Measurements from ENCODE around the gene CFAP57.

Gene CFAP57

DNA sequence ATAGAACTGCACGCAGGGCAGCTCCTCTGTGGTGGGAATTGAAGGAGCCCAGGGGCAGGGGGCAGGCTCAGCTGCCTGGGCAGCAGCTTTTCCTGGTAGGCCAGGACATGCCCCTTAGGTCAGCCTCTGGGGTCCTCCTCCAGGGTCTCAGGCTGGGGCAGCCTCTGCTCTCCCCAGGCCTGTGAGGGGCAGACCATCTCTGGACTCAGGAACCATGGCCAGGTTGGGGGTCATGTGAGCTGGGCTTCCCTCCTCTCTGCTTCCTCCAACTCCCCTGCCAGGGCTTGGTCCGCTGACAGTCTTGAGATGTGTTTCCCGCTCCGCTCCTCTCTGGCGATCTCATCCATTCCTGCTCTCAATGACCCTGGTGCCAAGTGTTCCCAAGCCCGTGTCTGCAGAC lies 107.5 kb downstream of the CFAP57 start:
- DNase-seq: no peak

DNA sequence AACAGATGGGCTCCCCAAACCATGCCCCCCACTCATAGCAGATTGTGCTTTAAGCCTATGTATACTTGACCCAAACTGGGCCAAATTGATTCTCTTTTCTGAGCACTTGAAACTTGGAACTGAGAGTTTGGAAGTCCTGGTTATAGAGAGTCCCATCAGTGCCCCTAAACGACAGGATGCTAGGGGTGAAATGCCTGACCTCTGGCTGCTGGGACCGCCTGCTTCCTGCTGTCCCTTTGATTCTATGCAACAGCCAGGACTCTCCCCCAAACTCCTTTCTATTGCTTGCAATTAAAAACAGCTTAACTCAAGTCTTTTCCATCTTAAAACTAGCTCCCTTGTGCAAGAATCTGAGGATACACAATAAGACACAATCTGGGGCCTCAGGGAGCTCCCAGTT lies 108.6 kb downstream of the CFAP57 start:
- DNase-seq: no peak

DNA sequence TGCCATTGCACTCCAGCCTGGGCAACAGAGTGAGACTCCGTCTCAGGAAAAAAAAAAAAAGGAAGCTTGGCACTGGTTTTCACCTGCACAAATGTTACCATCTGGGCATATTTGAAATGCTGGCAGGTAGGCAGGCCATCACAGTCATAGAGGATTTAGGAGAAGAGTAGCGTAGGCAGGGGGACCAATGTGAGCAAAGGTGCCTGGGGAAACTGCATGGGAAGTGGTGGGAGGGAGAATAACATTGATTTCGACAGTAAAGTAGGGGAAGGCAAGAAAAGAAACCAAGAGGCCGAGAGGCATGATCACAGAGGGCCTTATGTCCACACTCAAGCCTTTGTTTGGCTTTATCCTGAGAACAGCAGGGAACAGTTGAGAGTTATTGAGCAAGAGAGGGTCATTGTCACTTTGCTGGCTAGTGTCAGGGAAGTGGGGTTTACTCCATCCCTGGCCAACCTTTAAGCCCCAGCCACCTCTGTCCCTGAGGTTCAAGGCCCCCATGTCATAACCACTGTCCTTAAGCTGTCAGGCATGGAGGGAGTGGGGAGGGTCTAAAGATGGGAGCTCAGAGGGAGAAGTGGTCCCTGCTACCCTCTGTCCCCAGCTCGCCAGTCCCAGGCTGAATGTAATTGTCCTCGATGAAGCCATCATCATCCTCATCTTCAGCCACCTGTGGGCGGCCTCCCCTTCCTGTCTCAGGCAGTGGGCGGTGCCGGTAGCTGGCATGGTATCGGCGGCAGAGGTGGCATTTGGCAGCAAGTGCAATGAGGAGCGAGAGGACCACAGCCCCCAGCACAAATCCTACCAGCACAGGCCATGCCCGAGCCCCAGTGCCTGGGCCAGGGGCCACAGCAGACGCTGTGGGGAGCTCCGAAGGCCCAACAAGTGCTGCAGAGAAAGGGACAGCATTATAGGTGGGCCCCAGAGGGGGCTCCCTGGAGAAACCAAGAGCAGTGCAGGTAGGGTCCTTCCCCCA lies 110.4 kb downstream of the CFAP57 start:
- no peak for DNase-seq

DNA sequence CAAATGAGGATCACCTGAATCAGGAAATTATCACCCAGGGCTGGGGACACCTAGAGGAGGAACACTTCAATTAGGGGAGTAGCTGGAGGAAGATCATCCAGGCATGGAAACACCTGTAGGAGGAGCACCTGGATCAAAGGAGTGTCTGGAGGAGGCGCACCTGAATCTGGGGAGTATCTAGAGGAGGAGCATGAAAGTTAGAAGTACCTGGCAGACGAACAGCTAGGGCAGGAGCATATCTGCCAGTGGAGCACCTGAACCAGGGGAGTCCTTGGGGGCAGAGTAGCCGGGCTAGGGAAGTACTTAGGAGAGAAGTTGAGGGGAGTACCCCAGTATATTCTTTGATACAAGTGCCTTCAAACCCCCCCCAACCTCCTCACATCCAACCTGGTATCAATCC lies 111.9 kb downstream of the CFAP57 start:
- DNase-seq: no peak

DNA sequence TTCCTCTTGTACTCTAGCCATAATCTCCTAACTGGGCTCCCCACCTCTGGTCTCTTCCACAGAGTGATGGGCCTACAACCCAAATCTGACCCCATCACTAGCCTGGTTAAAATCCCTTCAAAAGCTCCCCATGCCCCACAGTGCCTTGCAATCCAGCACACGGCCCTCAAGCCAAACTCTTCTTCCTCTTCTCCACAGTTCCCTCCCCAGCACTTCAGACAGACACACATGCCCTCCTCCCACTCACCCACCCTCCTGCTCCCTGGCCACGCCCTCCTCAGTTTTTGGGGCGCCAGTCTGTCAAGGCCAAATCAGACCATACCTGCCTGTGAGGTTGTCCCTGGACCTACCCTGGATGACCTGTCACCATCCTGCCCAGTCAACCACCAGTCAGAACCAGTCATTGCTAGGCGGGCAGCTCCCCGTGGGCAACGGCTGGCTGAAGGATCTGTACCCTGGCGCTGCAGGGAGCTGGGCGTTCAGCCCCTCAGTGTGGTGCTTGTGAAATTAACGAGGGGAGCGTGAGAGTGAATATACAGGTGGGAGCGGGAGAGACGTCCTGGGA lies 112.5 kb downstream of the CFAP57 start:
- DNase-seq: no peak

DNA sequence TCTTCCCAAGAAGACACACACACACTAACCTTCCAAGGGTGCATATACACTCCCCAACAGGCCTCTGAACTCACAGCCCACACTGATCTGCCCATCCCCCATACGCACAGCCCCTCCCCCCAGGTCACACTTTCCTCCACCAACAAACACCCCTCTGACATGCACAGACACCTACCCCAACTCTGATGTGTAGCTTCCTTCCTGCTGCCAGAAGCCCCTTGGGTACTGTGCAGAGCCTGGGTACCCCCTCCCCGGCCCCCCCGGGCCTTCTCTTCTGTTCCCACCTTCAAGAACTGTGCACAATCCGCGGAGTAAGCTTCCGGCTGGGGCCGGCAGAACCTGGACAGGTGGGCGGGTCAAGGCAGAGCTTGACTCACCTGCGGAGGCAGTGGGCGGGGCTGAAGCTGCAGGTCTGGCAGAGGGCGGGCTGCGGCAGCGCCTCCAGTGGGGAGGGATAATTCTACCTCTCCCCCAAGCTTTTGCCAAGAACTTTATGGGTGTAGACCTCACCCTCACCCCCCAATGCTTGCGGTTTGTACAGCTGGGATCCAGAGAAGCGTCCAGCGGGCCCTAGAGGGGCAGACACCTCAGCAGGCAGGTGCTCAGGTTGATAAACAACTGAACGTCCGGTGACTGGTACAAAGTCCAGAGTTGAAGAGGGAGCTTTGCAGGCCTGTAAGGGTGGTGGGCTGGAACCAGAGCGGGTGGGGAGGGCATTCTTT lies 113.3 kb downstream of the CFAP57 start, which contains the start of gene C1orf210:
TSS of gene C1orf210 (minus strand) at position 313 of the 722 bp plus-strand sequence. CDS start 2,311 bp downstream, outside the sequence.
- DNase-seq: no peak

DNA sequence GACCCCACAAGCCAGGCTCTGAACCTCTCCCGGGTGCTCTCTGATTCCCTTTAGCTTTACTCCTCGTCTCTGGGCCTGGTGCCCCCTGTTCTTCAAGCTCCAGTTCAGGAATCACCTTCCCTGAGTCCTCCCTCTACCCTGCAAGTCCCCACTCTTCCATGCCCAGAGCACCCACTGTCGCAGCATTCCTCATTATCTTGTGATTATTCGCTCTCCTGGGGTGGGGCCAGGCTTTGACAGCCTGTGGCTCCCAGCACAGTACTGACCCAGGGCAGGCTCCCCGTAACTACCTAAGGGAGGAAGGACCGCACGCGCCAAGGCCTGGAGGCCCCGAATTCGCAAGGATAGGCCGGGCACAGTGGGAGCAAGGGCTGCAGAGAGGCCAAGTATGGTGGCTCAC lies 114.0 kb downstream of the CFAP57 start:
- no peak for DNase-seq

DNA sequence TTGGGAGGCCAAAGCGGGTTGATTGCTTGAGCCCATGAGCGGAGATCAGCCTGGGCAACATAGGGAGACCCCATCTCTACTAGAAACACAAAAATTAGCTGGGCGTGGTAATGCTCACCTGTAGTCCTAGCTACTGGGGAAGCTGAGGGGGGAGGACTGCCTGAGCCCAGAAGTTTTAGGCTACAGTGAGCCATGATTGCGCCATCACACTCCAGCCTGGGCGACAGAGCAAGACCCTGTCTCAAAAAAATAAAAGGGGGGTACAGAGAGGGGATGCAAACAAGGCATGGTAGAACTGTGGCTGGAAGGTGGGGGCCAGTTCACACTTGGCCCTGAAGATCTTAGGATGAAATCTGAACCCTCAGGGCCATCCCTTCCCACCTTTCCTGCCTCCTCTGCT lies 114.4 kb downstream of the CFAP57 start:
- no peak for DNase-seq

DNA sequence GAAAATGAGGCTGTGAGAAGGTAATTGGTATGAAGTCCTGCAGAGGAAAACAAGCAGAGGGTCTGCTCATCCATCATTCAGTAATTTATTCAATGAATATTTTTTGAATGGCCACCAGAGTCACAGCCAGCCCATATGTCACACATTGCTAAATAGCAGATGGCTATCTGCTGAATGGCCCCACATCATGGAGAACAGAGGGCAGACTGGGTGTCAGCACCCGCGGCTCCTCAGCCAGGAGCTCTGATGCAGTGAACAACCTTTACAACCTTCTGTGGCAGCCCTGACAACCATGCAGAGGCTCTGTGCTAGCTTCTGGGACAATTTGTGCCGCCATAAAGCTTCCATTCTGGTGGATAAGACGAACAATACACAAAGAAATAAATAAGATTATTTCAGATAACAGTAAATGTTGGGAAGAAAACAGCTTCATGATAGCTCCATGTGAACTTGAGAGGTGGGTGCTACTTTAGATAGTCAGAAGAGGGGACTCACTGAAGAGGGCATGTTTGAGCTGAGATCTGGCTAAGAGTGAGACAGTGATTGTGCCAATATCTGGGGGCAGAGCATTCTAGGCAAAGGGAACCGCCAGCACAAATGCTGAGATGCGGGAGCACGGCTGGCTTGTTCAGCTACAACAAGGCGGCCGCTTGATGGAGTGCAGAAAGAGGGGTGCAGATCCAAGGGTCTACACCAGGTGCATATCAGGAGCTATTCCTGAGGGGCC lies 116.1 kb downstream of the CFAP57 start:
- DNase-seq: no peak

DNA sequence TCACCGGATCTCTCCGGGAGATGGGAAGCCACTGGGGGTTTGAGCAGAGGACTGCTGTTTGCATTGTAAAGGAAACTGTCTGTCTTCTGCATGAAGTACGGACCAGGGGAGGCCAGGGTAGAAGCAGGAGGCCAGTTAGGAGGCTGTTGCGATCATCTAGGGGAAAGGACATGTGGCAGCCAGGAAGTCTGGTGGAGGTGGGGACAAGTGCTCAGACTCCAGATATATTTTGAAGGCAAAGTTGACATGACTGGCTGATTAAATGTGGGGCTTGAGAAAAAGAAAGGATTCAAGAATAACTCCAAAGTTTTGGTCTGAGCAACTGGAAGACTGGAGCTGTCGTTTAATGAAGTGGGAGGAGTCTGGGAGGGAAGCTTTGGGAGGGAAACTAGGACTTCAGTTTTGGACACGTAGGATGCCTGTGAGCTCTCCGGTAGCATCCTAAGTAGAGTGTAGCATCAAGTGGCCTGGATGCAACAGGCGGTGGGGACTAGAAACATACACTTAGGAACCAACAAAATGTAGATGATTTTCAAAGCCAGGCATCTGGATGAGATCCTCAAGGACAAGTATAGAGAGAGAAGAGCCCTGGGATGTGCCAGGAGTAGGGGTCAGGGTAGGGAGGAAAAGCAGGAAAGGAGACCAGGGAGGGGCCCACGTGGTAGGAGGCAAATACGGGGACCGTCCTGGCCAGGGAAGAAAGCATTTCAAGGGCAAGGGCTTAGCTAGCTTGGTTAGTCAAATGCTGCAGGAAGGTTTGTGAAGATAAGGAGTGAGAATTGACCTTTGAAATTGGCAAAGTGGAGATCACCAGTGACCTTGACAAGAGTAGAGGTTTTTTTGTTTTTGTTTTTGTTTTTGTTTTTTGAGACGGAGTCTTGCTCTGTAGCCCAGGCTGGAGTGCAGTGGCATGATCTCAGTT lies 116.9 kb downstream of the CFAP57 start:
- no peak for DNase-seq

DNA sequence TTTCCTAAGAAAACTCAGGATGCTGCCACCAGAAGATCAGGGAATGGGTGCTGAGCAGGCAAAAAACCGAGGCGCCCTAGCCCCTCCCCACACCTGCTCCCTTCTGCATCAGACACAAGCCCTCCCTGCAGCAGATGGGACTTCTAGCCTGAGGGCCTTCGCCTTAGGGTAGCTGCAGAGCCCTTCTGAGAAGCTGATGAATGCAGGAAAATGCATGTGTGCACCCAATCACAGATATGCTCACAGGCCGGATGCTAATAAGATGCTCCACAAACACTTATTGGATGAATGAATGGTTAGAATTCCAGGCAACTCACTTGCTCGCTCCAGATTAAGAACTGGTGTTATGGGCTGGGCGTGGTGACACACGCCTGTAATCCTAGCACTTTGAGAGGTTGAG lies 120.1 kb downstream of the CFAP57 start:
- DNase-seq: no peak

DNA sequence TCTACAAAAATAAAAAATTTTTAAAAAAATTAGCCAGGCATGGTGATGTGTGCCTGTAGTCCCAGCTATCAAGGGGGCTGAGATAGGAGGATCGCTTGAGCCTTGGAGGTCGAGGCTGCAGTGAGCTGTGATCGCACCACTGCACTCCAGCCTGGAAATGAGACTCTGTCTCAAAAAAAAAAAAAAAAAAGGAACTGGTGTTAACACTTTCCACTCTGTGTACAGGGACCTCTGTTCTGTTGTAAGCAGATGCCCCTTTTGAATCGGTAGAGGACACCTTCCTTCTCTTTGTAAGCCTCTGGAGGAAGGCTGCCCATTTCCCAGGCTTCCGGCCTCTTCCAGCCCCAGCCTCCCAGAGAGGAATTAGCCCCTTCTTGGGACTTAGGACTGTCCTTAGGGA lies 120.5 kb downstream of the CFAP57 start:
- no peak for DNase-seq

DNA sequence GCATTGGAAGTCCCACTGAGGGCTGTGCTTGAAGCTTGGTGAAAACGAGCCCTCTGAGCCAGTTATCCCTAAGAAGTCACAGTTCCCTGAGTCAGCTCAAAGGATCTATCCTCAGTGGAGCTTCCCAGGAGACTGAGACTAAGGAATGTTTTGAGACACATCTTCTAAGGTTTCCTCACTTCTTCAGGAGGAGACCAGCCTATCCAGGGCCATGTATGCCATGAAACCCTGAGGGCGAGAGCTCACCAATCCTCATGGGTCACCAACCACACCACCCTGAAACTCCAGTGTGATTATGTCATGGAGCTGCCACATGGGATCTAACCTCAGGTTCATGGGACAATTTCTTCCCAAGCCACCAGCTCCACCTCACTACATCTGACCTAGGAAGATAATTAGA lies 121.0 kb downstream of the CFAP57 start:
- DNase-seq: no peak

DNA sequence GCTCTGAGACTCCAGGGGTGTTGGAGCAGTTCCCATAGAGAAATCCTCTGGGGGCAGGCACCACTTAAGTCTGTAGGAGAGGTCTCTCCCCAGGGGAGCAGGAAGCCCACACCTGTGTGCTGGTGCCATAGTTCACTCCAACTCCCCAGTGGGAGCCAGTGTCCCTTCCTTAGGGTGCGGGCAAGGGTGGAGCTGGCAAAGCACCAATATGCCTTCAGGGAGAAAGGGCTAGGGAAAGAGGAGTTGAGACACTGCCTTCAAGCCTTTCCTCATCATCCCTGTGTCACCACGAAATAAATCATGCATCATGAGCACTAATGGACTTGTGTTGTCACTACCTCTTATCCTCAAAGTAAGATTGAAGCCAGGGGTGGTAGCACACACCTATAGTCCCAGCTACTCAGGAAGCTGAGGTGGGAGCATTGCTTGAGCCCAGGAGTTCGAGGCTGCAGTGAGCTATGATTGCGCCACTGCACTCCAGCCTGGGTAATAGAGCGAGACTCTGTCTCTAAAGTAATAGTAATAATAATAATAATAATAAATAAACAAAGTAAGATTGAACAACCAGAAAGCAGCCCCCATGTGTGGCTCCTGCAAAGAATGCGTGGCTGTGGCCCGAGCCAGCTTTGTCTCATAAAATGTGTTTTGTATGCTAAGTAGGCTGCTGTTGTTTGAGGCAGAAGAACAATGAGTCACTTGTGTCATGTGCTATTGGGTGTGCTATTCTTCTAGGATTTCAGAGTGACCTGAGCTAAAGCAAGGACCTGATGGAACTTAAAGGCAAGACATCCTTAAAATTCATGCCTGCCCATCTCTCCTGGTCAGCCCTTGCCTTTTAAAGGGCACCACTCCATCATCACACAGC lies 122.0 kb downstream of the CFAP57 start:
- DNase-seq: no peak

DNA sequence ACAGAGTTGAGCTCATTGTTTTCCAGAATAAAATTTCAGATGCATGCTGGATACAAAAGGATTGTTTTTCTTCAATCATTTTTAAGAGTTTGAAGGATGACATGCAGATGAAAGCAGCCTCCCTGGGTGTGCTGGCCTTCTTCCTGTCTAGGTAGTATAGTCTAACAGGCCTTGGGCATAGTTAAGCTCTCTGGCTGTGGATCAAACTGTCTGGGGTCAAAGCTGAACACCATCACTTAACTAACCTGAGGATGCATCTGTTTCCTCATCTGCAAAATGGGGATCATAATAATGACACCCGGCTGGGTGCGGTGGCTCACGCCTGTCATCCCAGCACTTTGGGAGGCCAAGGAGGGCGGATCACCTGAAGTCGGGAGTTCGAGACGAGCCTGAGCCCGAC lies 122.6 kb downstream of the CFAP57 start:
- DNase-seq: no peak

DNA sequence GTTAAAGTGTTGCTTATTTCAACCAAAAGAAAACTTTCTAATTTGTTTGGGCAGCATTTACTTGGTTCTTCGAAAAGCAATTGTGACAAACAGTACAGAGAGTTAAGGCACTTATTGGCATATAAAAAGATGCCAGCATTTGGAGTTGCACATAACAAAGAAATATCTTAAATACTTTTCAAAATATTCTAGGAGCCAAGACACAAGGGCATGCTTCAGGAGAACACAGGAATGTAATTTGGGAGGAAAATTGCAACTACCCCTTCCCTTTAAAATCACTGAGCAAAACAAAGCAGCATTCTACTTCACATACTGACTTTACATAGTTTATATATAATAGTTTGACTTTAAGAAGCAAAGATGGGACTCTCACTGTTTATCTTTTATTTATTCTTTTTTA lies 124.1 kb downstream of the CFAP57 start:
- no peak for DNase-seq

DNA sequence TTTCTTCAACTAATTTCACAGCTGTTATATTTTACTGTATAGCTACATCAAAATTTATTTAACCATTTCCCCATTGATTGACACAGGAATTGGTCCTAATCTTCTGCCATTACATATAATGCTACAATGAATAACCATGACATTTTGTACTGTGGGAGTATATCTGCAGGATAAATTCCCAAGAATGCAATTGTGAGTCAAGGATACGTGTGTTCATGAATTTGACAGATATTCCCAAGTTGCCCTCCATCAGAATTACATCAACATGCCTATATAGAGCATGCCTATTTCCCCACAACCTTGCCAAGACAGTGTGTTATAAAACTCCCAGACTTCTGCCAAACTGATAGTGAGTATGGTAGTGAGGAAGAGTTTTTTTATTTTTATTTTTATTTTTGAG lies 125.9 kb downstream of the CFAP57 start:
- no peak for DNase-seq

DNA sequence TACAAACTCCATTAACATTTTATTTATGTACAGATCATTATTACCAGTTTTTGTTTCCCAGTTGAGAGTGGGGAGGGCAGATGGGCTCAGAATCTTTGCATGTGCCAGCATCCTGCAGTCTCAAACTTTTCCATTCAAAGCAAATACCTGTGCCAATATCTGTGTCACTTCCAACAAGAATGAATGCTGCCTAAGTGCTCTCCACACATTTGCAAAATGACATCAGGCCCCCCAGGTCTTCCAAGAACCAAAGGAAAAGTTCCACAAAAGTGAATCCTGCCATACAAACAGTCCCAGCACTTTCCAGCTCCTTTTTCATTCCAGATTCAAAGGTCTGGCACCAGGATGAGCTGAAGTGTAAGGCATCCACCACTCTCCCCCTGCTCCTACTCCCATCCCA lies 127.0 kb downstream of the CFAP57 start:
- DNase-seq: no peak

DNA sequence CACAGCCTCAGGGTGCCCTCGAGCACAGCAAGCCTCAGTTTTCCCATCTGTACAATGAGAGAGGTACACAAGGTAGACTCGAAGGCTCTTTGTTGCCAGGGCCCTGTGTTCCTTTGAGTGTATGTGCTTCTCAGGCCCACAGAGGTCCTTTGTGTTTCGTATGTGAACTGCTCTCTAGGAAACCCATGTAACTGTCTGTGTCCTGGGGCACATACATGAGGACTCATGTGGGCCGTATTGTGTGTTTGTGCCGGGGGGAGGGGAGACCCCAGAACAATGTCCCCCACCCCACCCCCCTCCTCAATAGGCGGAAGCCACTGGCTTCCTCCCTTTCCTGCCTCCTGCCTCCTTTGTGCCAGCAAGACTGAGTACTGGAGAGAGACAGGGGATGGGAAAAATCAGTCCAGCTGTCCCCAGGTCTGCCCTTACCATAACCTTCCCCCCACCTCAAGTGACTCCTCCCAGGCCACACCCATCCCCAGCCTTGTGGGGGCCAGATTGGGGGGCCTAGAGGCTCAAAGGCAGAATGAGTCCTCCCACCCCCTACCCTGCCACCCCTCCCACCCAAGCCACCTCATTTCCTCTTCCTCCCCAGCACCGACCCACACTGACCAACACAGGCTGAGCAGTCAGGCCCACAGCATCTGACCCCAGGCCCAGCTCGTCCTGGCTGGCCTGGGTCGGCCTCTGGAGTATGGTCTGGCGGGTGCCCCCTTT lies 128.4 kb downstream of the CFAP57 start, which contains the start of gene TIE1:
TSS of gene TIE1 (plus strand) at position 605 of the 717 bp plus-strand sequence. CDS start at position 695, 90 bp downstream.
- no peak for DNase-seq

DNA sequence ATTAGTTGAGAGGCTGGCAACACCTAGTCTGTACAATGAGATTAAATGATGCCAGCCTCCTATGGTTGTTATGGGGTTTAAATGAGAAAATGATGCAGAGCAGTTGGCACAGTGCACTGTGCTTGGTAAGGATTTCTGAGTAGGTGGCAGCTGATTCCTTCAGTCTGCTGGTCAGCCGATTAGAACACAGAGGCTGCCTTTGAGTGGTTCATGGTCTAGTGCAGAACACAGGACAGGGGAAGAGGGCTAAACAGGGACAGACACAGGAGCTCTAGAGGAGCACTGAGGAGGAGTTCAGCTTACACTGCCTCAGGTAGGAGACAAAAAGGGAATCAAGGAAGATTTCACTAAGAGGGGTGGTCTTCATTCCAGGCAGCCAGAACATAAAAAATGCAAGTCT lies 130.1 kb downstream of the CFAP57 start:
- DNase-seq: no peak

All from T-helper 2 cell (primary cell).